NCI-H2227 treated with DMSO at 0.1 percent for 48 hours (cell line): ENCODE measurements around the gene RABL3.
"Not testable (repeated sequence)": the region's sequence is repeated elsewhere in the genome, so short reads cannot be mapped to it uniquely, and the experiment has no call there.

Experiments used
- DNase-seq: peaks from one replicate; lab custom pipeline; 2025; lab: John Stamatoyannopoulos, UW

Gene RABL3

GRCh38 chr3:120743556-120744195 is 1.4 kb upstream of the RABL3 start:
- DNase-seq = no peak

DNA sequence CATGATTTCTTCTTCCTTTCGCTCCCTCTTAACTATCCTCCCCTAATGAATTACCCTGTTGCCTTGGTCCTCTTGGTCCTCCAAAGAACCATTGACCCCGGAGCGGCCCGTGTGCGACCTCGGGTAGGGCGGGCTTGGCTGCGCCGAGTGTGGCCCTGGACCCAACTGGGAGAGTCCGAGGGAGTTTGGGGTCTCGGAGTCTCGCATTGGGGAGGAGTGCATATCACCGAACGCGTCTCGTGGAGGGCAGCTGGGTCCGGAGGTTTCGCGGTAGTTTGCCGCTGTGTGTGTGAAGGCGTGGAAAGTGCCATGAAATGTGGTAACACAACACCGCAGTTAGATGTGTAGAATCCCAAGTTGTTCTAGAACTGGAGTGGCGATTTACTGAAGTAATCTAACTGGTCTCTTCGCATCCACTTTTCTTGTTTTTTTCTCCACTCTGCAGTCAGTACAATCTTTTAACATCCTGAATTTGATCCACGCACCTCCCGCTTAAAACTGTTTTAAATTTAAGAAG is 591 bp upstream of the RABL3 start:
- no peak for DNase-seq

- DNase-seq = no peak
Observed at GRCh38 chr3:120741837-120742197, 499 bp downstream of the RABL3 start.

DNA sequence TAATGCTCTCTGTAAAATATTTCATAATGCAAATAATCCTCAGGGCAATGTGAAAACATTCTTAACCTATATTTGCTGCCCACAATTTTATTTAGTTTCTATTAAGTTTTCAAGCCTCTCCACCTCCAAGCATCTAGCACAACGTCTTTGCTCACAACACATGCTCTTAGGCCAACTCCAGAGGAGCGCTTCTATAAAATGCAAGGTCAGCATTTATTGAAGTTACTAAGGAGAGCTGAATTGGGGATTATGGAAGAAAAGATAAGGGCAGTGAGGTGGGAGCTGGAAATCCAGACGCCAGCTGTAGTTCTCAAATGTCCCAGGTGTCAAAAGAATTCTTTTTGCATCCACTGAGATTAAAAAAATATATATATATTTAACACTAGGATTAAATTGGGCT is 996 bp downstream of the RABL3 start:
- no peak for DNase-seq

GRCh38 chr3:120738006-120738405 is 4.3 kb downstream of the RABL3 start:
- not testable (repeated sequence) for DNase-seq

- no peak for DNase-seq
Observed at GRCh38 chr3:120730576-120731542, 11.5 kb downstream of the RABL3 start.

- no peak for DNase-seq
Observed at GRCh38 chr3:120726791-120727190, 15.5 kb downstream of the RABL3 start.

GRCh38 chr3:120719167-120719834 is 23.0 kb downstream of the RABL3 start:
- DNase-seq = not testable (repeated sequence)

- DNase-seq = no peak
Observed at GRCh38 chr3:120713262-120713661, 29.1 kb downstream of the RABL3 start.

DNA sequence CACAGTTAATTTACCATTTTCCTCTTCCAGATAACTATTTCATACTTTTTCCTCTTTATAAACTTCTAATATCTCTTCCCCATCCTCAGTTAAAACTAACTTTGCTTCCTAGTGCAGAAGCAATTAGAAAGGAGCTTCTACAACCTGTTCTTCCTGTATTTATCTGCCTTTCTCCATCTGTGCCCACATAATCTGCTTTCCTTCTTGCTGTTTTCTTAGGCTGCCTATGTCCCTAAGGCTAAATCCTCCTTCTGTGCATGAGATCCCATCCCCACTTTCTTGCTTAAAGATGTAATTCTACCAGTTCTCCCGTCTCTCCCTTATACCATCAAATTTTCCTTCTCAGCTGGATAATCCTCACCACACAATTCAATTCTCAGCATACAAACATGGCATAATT is 31.9 kb downstream of the RABL3 start:
- DNase-seq = no peak

DNA sequence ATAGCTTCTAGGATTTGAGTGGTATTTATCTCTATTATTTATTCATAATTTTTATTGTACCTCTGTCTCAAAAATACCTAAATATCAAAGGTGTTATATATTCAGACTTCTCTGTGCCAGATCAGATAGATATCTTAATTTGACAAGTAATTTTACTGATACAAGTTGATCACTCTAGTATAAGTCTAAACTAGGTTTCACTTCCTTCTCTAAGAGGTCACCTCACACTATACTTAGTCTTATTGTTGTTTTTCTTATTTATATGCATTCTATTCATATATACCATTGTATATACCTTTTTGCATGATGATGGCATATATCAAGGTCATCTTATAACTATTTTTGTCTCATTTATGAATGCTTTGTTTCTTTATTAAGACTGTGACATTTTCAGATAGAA is 33.9 kb downstream of the RABL3 start:
- DNase-seq = no peak

DNA sequence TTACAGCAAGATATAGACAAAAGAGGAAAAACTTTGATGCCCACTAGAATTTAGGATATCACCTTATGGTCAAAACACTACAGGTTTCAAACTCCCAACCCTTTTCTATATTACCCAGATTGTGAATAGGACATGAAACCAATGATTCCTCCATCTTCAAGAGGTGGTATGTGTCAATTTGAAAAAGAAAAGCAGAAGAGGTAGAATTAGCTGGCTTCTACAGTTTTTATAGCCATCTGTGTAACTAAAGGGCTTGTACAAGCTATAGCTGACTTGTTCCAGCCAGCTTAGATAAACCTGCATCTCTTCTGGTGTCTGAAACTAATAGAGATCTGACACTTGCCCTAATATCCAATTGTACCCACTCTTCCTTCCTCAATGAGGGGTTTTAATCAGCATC is 35.4 kb downstream of the RABL3 start:
- DNase-seq = no peak

DNA sequence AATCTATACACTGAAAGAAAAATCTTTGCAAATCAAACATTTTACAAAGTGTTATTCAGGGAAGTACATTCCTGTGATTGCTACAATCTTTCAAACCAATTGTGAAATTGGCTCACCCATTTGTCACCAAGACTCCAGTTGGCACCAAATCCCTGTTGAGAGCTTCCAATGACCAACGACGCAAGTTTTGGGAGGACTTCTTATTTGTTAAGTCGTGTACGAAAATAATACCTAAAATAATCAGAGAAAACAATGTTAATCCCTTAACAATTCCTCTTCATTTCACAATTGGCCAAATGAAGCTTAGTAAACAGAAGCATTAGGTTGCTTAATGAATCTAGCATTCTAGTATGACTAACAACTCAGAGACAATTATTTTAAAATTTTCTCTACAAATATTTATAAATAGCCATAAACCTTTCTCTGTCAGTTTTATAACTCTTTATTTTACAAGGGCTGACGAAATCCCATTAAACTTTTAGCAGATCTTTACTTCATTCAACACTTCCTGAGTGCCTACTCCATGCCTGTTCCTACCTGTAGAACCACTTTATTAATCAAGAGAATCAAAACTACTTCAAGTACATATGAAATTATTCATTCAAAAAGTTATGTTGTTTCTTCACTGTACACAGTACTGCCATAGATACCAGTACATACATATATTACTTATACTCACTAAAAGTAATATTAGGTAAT is 36.3 kb downstream of the RABL3 start:
- DNase-seq = no peak

DNA sequence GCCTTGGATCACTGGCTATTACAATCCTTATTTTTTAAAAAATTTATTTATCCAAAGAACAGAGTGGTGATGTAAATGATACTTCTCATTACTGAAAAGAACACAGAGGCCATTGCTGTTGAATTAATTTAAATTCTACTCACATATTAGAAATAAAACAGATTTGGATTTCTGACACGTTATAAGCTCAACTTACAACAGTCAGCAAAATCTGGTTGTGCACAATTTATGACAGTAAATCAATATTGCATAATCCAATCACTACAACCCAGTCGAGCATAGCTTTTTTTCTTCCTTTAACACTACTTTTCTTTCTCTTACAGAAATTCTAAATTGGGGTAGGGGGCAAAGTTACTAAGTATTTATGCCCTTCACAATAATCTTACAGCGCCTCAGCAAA is 43.0 kb downstream of the RABL3 start:
- DNase-seq = no peak

DNA sequence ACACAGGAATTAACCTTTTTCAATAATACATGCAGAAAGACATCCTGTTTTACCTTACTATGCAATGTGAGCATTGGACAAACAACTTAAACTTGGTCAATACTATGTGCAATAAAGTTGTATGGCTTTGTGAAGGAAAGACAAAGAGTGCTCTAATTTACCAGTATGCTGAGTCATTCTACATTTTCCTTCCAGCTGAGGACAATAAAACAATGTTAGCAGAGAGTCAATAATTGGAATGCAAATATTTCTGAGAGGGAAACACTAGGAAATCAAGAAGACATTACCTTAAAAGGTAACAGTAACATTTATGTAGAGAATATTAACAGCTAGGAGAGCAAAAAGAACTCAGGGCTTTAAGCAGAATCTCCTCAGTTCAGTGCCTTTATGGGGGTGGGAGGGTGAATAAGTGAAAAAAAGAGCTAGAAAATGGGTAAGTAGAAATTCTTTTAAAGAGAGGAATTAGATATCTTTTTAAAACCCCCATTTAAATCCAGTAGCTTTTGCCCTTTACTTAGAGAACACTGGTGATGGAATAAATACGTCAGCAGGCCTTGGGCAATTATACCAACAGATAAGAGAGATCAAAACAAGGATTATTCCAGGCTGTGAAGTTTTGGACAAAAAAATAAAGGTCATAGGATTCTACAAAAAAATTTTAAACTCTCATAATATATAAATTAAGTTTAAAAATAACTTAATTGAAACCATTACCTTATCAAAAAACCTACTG is 48.7 kb downstream of the RABL3 start:
- no peak for DNase-seq

DNA sequence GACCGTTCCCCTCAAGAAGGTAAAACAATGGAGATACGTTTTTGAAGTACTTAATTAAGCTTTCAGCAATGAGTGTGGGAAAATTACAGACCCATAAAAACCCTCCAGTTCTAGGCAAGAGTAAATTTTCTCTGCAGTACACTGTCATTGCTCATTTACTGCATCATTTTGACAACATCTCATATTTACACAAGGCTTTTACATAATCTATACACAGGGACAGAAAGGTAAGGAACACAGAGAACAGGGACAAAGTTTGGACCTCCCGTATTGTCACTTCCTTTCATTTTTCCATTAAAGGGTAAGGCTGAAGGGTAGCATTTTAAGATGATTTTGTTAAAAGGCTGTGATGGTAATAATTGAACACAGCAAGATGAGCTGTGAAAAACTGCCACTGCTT is 52.9 kb downstream of the RABL3 start:
- no peak for DNase-seq

- no peak for DNase-seq
Observed at GRCh38 chr3:120688121-120688520, 54.2 kb downstream of the RABL3 start.

- no peak for DNase-seq
Observed at GRCh38 chr3:120685411-120685810, 56.9 kb downstream of the RABL3 start.

DNA sequence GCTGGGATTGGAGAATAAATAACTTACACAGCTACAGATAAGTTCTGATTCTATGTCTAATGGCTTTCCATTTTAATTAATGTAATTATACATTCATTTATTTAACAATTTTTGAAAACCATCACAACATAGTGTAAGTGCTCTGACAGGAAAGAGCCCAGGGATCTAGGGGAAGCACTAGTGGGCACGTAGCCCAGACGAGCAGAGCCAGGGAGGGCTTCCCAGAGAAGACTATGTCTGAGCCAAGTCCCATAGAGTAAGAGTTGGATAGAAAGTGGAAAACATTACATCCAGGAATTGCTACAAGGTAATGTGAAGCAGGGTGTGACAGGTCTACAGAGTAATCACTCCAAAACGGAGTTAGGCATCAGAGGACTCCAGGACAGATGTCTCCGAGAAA is 57.4 kb downstream of the RABL3 start:
- DNase-seq = no peak

DNA sequence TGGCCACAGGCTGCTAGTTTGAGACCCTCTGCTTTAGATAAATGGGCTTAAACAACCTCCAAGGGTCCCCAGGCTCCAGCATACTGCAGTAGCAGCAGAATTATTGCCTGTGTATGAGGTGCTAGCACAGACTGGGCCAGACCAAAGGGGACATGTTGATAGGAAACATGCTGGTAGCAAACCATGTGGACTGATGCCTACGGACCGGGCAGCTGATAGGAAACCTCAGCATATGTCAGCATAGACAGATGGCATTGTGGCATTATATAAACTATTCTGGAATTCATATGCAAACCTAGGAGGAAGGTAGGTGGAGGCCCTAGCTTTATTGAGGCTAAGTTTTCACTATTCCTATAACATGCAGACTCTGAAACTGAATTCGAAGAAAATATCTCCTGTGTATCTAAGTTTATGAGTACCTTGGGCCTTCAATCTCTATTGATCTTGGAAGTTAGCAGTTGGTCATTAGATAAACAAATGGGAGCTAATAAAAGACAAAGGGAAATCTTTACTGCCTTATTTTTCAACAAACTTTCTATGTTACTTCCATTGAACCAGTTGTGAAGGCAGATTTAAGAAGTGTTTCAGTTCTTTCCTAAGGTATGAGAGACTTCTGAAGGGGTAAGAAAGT is 58.5 kb downstream of the RABL3 start:
- no peak for DNase-seq

GRCh38 chr3:120683213-120683612 is 59.1 kb downstream of the RABL3 start:
- no peak for DNase-seq
